NCI-H2107 (cell line): ENCODE data around the gene CDK17.

Experiments
- DNase-seq: peaks from one replicate; lab custom pipeline; 2025; lab: John Stamatoyannopoulos, UW

The CDK17 gene

DNA sequence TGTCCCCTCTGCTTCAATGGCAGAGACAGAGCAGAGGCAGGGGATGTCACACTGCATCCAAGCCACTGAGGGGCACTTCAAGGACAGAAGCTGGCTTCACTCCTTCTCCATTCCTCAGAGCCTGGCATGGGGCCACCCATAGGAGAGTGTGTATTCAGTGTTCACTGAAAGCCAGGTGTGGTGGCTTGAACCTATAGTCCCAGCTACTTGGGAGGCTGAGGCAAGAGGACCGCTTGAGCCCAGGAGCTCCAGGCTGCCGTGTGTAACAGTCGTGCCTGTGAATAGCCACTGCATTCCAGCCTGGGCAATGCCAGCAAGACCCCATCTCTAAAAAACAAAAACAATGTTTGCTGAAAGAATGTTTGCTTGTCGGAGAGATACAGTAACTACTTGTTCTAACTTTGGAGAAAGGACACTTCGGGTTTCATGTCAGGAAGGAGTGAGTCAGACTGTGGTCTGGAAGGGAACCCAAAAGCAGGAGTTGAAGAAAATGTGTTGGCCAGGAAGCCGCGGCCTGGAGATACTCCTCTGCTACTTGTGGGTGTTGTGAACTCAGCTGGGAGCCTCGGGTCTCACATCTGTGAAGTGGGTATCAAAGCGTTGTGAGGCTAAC lies 162.7 kb downstream of the CDK17 start:
- DNase-seq = no peak

DNA sequence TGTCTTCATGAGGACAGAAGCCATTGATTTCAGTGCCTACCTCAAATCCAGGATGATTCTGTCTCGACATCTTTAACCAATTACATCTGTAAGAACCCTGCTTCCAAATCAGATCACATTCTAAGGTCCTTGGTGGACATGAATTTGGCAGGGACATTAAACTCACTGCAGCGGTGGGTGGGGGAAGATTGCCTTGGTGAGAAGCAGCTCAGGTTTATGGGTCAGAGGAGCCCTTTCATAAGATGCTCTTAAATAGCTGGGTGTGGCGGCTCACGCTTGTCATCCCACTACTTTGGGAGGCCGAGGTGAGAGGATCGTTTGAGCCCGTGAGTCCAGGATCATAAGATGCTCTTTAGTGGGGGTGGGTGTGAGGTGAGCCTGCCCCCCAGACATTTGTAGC lies 163.2 kb downstream of the CDK17 start:
- DNase-seq = no peak

DNA sequence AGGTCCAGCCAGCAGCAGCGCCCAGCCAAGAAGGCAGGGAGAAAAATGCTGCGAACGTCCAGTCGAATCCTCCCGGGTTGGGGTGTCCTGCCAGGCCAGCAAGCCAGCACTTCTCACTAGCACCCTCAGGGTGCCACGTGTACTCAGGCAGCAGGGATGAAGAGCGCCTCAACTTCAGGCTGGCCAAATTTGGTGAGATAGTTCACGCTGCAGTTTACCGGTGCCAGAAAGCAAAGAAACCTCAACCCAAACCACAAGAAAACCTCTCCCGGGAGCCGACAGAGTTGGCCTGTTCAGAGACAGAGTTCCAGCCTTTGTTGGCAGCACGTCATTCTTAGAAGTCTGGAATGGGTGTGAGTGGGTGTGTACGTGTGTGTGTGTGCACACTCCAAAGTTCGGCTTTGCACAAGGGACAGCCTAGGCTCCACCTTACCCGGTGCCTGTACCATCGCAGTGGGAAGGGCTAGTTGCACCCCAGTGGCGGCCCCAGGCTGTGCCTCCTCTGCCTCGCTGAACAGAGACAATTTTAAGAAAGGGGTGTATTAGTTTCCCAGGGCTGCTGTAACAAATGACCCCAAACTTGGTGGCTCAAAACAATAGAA lies 163.9 kb downstream of the CDK17 start:
- DNase-seq = no peak

- DNase-seq = no peak
Measured at GRCh38 chr12:96235484-96235826, 164.8 kb downstream of the CDK17 start.

DNA sequence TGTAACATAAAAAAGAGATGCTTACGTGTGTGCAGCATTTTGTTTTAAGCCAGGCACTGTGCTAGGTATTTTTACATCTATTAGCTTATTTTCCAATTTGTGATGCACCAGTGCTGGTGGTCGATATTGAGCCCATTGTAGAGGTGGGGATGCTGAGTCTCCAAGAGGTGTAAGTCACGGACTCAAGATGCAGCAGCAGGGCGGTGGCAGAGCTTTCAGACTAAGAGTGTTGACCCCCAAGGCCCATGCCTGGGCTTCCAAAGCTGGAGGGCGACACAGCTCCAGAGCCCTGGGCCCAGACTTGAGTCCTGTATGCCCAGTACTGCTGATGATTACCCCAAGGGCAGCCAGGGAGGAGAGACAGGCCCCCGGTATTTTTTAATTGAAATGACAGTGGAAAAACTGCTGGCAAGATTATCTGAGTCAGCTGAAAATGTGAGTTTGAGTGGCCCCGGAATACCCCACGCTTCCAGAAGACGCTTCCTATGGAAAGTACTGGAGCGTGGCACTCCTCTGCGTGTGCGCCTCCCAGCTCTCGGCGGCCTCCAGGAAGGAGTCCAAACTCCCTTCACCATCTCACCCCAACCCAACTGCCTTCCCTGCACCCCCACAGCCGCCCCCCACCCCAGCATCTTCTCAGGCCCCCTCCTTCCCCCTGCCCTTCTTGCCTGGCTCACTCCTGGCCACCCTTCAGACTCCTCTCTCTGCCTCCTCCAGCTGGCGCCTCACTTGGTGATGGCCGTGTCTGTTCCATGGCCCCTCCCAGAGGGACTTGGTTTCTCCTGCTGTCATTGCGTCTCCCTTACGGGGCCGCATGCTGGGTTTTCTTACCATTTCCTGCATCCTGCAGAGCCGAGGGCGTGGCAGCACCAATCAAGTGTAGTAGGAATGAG lies 165.4 kb downstream of the CDK17 start:
- DNase-seq = no peak

- no peak for DNase-seq
Measured at GRCh38 chr12:96233939-96234461, 166.2 kb downstream of the CDK17 start.

DNA sequence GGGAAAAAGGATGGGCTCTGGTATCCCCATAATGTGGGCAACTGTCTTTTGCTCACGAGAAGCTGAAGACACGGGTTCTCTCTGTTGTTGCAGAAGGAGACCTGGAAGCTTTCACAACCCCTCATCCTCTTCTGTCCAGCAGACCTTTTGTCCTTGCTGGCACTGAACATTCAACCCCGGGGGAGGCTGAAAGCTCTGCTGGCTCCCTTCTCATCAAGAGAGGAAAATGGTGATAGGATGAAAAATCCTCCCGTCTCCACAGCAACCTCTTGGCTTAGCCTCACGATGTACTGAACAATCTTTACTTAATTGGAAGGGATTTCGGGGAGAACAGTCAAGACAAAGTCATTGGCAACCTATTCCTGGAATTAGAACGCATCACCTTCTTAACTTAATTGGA lies 167.1 kb downstream of the CDK17 start:
- no peak for DNase-seq

DNA sequence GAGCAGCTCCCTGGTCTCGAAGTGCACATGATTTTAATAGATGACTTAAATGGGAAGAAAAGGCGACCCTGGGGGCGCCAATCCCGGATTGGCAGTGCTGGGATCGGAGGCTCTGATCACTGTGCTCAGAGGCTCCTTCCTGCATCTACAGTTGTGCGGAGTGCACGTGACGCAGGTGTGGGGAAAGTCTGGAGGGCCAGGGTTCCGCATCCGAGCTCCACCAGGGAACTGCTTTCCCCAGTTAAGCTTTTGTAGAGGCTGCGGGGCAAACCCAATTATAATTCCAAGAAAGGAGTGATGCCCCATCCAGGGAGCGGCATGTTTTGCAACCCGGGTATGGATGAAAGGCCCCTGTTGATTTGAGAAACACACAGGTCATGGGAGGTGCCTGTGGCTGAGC lies 169.6 kb downstream of the CDK17 start:
- no peak for DNase-seq

GRCh38 chr12:96228566-96229248 lies 171.5 kb downstream of the CDK17 start:
- no peak for DNase-seq
